ENCODE measurements around the gene FES. TPM values are rescaled to one million over a fixed set of nuclear protein-coding genes. Genes with fewer than 3 reads are reported as not detected.

Gene FES
- total and polyA plus RNA-seq, 7 donors = 4.2 to 8.1 (median 7.1) TPM

GRCh38 chr15:90936823-90937222, 52.5 kb downstream of the FES start:
- whole genome bisulfite sequencing, 3 donors = 73 to 89% (median 76%) methylated on average over 1 of the region's 1 CpG
- no peaks in the 10 kb centered on the region for H3K27me3 ChIP-seq (ENCODE audit: insufficient read depth in 3 of 3, low read length in 2 of 3)
- H3K4me1 ChIP-seq = peaks cover 17% of the 10 kb centered on the region
- no peaks in the 10 kb centered on the region for H3K9me3 ChIP-seq
- intact Hi-C loops (cut with DNase I) = no loop called here
- H3K4me3 ChIP-seq = no peak overlapping the region
- no peak for ATAC-seq
- DNase-seq = no peak
- TF ChIP-seq, protein P1, sequence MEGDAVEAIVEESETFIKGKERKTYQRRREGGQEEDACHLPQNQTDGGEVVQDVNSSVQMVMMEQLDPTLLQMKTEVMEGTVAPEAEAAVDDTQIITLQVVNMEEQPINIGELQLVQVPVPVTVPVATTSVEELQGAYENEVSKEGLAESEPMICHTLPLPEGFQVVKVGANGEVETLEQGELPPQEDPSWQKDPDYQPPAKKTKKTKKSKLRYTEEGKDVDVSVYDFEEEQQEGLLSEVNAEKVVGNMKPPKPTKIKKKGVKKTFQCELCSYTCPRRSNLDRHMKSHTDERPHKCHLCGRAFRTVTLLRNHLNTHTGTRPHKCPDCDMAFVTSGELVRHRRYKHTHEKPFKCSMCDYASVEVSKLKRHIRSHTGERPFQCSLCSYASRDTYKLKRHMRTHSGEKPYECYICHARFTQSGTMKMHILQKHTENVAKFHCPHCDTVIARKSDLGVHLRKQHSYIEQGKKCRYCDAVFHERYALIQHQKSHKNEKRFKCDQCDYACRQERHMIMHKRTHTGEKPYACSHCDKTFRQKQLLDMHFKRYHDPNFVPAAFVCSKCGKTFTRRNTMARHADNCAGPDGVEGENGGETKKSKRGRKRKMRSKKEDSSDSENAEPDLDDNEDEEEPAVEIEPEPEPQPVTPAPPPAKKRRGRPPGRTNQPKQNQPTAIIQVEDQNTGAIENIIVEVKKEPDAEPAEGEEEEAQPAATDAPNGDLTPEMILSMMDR (IDR thresholded peaks at IDR 0.05) = no peak
- no peak overlapping the region for H3K27ac ChIP-seq
- H3K36me3 ChIP-seq (ENCODE audit: insufficient read depth in 1 of 2, low read depth in 1 of 2) = peaks cover 3 to 55% of the 10 kb centered on the region in 2 donors

- TF ChIP-seq, protein P1 (IDR thresholded peaks at IDR 0.05) = no peak
- peaks cover 3 to 70% of the 10 kb centered on the region in 2 donors for H3K36me3 ChIP-seq (ENCODE audit: insufficient read depth in 1 of 2, low read depth in 1 of 2)
- H3K27me3 ChIP-seq (ENCODE audit: insufficient read depth in 3 of 3, low read length in 2 of 3) = no peaks in the 10 kb centered on the region
- intact Hi-C loops (cut with DNase I) = no loop called here
- peaks cover 15% of the 10 kb centered on the region for H3K4me1 ChIP-seq
- H3K4me3 ChIP-seq = no peak overlapping the region
- H3K9me3 ChIP-seq = no peaks in the 10 kb centered on the region
- ATAC-seq (no peak), DNase-seq (no peak)
- 75 to 84% (median 81%) methylated on average over 5 of the region's 5 CpGs for WGBS, 3 donors
- H3K27ac ChIP-seq = no peak overlapping the region
These were observed 54.0 kb downstream of the FES start for GRCh38 chr15:90938261-90938660.

DNA sequence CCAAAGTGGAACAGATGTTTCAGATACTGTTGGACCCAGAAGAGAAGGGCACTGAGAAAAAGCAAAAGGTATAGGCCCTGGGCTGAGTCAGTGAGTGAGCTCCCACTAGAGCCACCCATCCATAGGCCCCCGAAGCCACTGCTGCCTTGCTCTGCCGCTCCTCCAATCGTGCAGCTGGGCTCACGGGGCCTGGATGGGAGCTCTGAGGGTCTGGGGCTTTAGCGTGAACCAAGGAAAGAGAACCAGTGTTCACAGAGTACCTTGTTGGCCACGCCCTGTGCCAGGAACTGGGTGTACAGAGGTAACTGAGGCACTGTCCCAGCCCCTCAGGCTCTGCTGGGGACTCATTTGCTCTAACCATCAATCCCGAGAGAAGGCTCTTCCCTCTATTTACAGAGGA, 55.5 kb downstream of the FES start:
- Histone ChIP-seq H3K27ac (no peak overlapping the region), H3K4me1 (peaks cover 5% of the 10 kb centered on the region), H3K4me3 (no peak overlapping the region), H3K27me3 (ENCODE audit: insufficient read depth in 3 of 3, low read length in 2 of 3) (no peaks in the 10 kb centered on the region), H3K9me3 (no peaks in the 10 kb centered on the region), H3K36me3 (ENCODE audit: insufficient read depth in 1 of 2, low read depth in 1 of 2) (peaks cover 3 to 85% of the 10 kb centered on the region in 2 donors)
- 69 to 95% (median 80%) methylated on average over 7 of the region's 7 CpGs for WGBS, 3 donors
- intact Hi-C loops (cut with DNase I) = no loop called here
- ATAC-seq (no peak), DNase-seq (no peak)
- TF ChIP-seq, protein P1 (IDR thresholded peaks at IDR 0.05) = no peak

DNA sequence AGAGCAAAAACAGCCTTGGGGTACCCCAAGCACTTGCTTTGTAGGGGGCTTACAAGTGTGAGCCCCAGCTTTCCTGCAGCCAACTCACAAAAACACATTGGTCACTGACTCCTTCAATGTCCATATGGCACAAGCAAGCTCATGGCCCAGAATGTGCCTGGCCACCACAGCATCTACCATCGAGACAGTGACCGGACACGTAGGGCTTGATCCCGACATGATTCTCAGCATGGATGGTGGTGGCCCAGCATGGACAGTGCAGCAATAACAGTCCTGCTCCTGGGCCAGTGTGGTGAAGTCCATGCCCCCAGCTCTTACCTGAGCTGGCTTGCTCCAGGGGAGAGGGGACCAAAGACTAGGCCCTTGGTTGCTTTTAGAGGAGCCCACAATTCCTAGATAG, 56.7 kb downstream of the FES start:
- peaks cover 3% of the 10 kb centered on the region for H3K4me1 ChIP-seq
- H3K27me3 ChIP-seq (ENCODE audit: insufficient read depth in 3 of 3, low read length in 2 of 3) = no peaks in the 10 kb centered on the region
- peaks cover 3 to 97% of the 10 kb centered on the region in 2 donors for H3K36me3 ChIP-seq (ENCODE audit: insufficient read depth in 1 of 2, low read depth in 1 of 2)
- ATAC-seq = no peak
- H3K4me3 ChIP-seq = no peak overlapping the region
- intact Hi-C loops (cut with DNase I) = no loop called here
- TF ChIP-seq, protein P1 (IDR thresholded peaks at IDR 0.05) = no peak
- no peaks in the 10 kb centered on the region for H3K9me3 ChIP-seq
- H3K27ac ChIP-seq = no peak overlapping the region
- WGBS, 3 donors = 93 to 96% (median 96%) methylated on average over 4 of the region's 4 CpGs
- DNase-seq = no peak
